Stomach (tissue), 9 donors: Measurements from ENCODE around the gene KLF9. TPM values are rescaled to one million over a fixed set of nuclear protein-coding genes. Genes with fewer than 3 reads are reported as not detected.

ENCODE experiments used
- DNase-seq, 2 donors: peaks; one replicate each; pipeline versions ENCODE4 v3.0.0 to v3.0.0-alpha.2; 2013 to 2019
- H3K27ac ChIP-seq, 5 donors: fragments of 200-600 bp in 4 of 5; sonication (generic) in 4 of 5; one replicate each; pipeline ENCODE4 v1.5.1; 2013 to 2019; ENCODE audit warnings: mild to moderate bottlenecking in 1 of 5, moderate library complexity in 1 of 5
- H3K27me3 ChIP-seq, 3 donors: fragments of 200-600 bp; sonication (generic); one replicate each; pipeline ENCODE4 v1.5.1; 2017 to 2019; ENCODE audit warnings: mixed run types in 1 of 3
- H3K36me3 ChIP-seq, 4 donors: fragments of 200-600 bp; sonication (generic); 1 replicate in 3 of 4; 2 replicates in 1 of 4; pipeline ENCODE4 v1.5.1; 2016 to 2019
- H3K4me1 ChIP-seq, 4 donors: fragments of 200-600 bp; sonication (generic); one replicate each; pipeline ENCODE4 v1.5.1; 2016 to 2019
- H3K4me3 ChIP-seq, 4 donors: fragments of 200-600 bp; sonication (generic) in 3 of 4; one replicate each; pipeline ENCODE4 v1.5.1; 2016 to 2019; ENCODE audit warnings: mild to moderate bottlenecking in 1 of 4
- H3K9me3 ChIP-seq, 4 donors: fragments of 200-600 bp; sonication (generic); one replicate each; pipeline ENCODE4 v1.5.1; 2016 to 2019
- CTCF ChIP-seq, 7 experiments: fragments of 450-650 bp in 4 of 7; fragments of 200-600 bp in 3 of 7; sonication (generic) in 3 of 7; IDR thresholded peaks; one replicate each; pipeline ENCODE4 v1.5.1; 2016 to 2019; ENCODE audit warnings: antibody characterized with exemption in 7 of 7, control low read depth in 2 of 7, mild to moderate bottlenecking in 1 of 7
- EP300 ChIP-seq: sonication (generic); formaldehyde crosslinking; IDR thresholded peaks from one replicate; pipeline ENCODE4 v1.6.1; 2017; ENCODE audit warnings: antibody characterized with exemption
- POLR2A ChIP-seq, 4 donors: fragments of 450-650 bp; IDR thresholded peaks; one replicate each; pipeline ENCODE4 v1.6.1; 2016; ENCODE audit warnings: antibody characterized with exemption in 4 of 4, control low read depth in 2 of 4, mild to moderate bottlenecking in 1 of 4, moderate library complexity in 1 of 4
- POLR2AphosphoS5 ChIP-seq, 3 donors: sonication (generic); formaldehyde crosslinking; IDR thresholded peaks; one replicate each; pipeline ENCODE4 v1.6.1; 2016; ENCODE audit warnings: antibody characterized with exemption in 3 of 3
- WGBS, 5 donors: extraction: QIAGEN DNeasy Blood & Tissue Kit in 3 of 5; methylation state at CpG; one replicate each; pipeline versions ENCODE4 v1.1.5 to v1.1.7; 2013 to 2018; 5-methylcytosine and 5-hydroxymethylcytosine counted together
- intact Hi-C: fragments of 100-400 bp; cut with DNase I; formaldehyde crosslinking; loops from one replicate; pipeline ENCODE4 v1.15.1; 2023; ENCODE audit warnings: low total_unique reads
- polyA plus RNA-seq, 3 donors: library from polyadenylated mRNA; stranded (reverse); fragments of 200-250 nt; gene quantifications; one replicate each; pipeline ENCODE4 v1.2.3, GENCODE V29; 2013
- total RNA-seq, 5 donors: library from RNA; depleted of rRNA; stranded (reverse); fragments of >200 nt; gene quantifications; one replicate each; pipeline versions ENCODE4 v1.1.0 to v1.2.3, GENCODE V29; 2014 to 2016
- donor health status: healthy with polysubstance abuse.
- donor health status: Bipolar disorder and iron deficiency.
- donor health status: healthy.

The KLF9 gene
- total and polyA plus RNA-seq, 8 donors: 27.9 to 174 (median 55.8) TPM

- no peaks in the 10 kb centered on the region for H3K9me3 ChIP-seq
- H3K36me3 ChIP-seq: no peaks in the 10 kb centered on the region
- no peaks in the 10 kb centered on the region for H3K27me3 ChIP-seq
- H3K4me1 ChIP-seq: peaks cover 10 to 44% (median 23%) of the 10 kb centered on the region in 4 donors
- DNase-seq: no peak
- intact Hi-C loops: no loop called here
- WGBS, 5 donors: 87 to 100% (median 93%) methylated on average over 1 of the region's 1 CpG
- H3K4me3 ChIP-seq: no peak overlapping the region
- no peak for TF ChIP-seq POLR2AphosphoS5 (IDR thresholded peaks at IDR 0.05)
- TF ChIP-seq CTCF (IDR thresholded peaks at IDR 0.05): no peak
- TF ChIP-seq POLR2A (IDR thresholded peaks at IDR 0.05): no peak
- no peak for TF ChIP-seq EP300
- no peak overlapping the region for H3K27ac ChIP-seq
These were observed 27.9 kb upstream of the KLF9 start for GRCh38 chr9:70442328-70442848.

- no peaks in the 10 kb centered on the region for H3K36me3 ChIP-seq
- DNase-seq: no peak
- no peaks in the 10 kb centered on the region for H3K27me3 ChIP-seq
- H3K4me1 ChIP-seq: peaks cover 14 to 51% (median 29%) of the 10 kb centered on the region in 4 donors
- H3K4me3 ChIP-seq: no peak overlapping the region
- no peak for TF ChIP-seq POLR2AphosphoS5 (IDR thresholded peaks at IDR 0.05)
- H3K27ac ChIP-seq: no peak overlapping the region
- intact Hi-C loops: no loop called here
- no peaks in the 10 kb centered on the region for H3K9me3 ChIP-seq
These were observed 27.2 kb upstream of the KLF9 start for GRCh38 chr9:70441622-70442021.

- WGBS, 5 donors: 36 to 50% (median 40%) methylated on average over 5 of the region's 5 CpGs
- Histone ChIP-seq H3K4me1 (peaks cover 19 to 65% (median 36%) of the 10 kb centered on the region in 4 donors), H3K9me3 (no peaks in the 10 kb centered on the region), H3K4me3 (no peak overlapping the region), H3K27ac (peak overlapping the region in 1 of 5 donors; percentile 79), H3K27me3 (no peaks in the 10 kb centered on the region), H3K36me3 (no peaks in the 10 kb centered on the region)
- no peak for DNase-seq
- intact Hi-C loops: no loop called here
- TF ChIP-seq POLR2A (IDR thresholded peaks at IDR 0.05) (no peak), CTCF (IDR thresholded peaks at IDR 0.05) (no peak), POLR2AphosphoS5 (IDR thresholded peaks at IDR 0.05) (no peak), EP300 (no peak)
These were observed 25.7 kb upstream of the KLF9 start for GRCh38 chr9:70439991-70440706.

- Histone ChIP-seq H3K9me3 (no peaks in the 10 kb centered on the region), H3K4me3 (no peak overlapping the region), H3K36me3 (no peaks in the 10 kb centered on the region), H3K27me3 (no peaks in the 10 kb centered on the region), H3K27ac (peak overlapping the region; percentile 72 to 79 (median 76)), H3K4me1 (peaks cover 19 to 65% (median 36%) of the 10 kb centered on the region in 4 donors)
- 38 to 58% (median 48%) methylated on average over 2 to 3 of the region's 3 CpGs for WGBS, 5 donors
- TF ChIP-seq POLR2AphosphoS5 (IDR thresholded peaks at IDR 0.05) (peak; percentile 69 to 93 (median 88)), CTCF (IDR thresholded peaks at IDR 0.05) (no peak), EP300 (peak; percentile 76), POLR2A (IDR thresholded peaks at IDR 0.05) (no peak)
- intact Hi-C loops: no loop called here
- peak; percentile 46 to 80 for DNase-seq
These were observed 24.0 kb upstream of the KLF9 start for GRCh38 chr9:70438341-70438928.
